ENCODE results near the gene PRR13. TPM values are rescaled to one million over a fixed set of nuclear protein-coding genes. Genes with fewer than 3 reads are reported as not detected.

Gene PRR13
- total and polyA plus RNA-seq, 2 donors (not counting 3 experiments of a cell fraction or from before 2014, with no cell fraction given) = 68.9 to 139 TPM

DNA sequence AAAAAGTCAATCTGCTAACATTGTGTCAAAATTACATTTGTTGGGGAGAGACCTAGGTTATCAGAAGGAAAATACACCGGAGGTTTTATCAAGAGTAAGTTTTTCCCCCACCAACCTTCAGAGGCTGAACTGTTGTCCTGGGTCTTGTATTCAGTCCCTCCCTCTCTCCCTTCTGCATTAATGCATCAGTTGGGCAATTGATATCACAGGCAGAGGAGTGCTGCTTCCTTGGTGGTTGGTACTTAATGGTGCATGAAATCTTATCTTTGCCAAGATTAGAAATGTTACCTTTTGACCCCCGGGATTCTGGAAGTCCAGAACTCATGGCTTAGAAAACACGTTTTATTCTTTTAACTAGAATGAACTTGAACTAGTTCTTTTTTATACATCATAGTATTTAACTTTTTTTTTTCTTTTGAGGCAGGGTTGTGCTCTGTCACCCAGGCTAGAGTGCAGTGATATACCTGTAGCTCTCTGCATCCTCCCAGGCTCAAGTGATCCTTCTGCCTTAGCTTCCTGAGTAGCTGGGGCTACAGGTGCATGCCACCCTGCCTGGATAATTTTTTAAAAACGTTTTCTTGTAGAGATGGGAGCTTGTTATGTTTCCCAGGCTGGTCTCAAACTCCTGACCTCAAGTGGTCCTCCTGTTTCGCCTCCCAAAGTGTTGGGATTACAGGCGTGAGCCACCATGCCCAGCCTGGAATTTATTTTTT, 15.3 kb downstream of the PRR13 start:
- POLR2A ChIA-PET = interaction anchor here (0.5 to 0.6 kb wide), 2 partner anchors 16 to 121 kb away, joined by 3 to 6 read pairs; no protein-coding TSS in a partner anchor
- dilution Hi-C loops (cut with MboI; ENCODE audit: extremely low pct_ligation_motif_present, low sequenced_read_pairs) = no loop called here
- no TSS peak for BruUV-seq (replicated peaks)
- CTCF ChIA-PET = no interaction called here
- Histone ChIP-seq H3K9me3 (replicated peaks; ENCODE audit: control insufficient read depth, insufficient read depth, low read length) (no peaks in the 10 kb centered on the region), H3K9me1 (replicated peaks; ENCODE audit: control insufficient read depth, extremely low read depth, insufficient read depth, low read length) (no peaks in the 10 kb centered on the region), H4K20me1 (replicated peaks; ENCODE audit: control insufficient read depth, extremely low read depth, insufficient read depth, low read length) (peaks cover 21% of the 10 kb centered on the region), H3K4me3 (replicated peaks in 1 of 3; ENCODE audit: insufficient read depth in 1 of 3, low read depth in 1 of 3, low read length in 3 of 3) (no peak overlapping the region), H3K27ac (ENCODE audit: insufficient read depth, low read depth, low read length) (no peak overlapping the region), H2AFZ (ENCODE audit: low read depth, low read length) (no peak overlapping the region), H3K27me3 (ENCODE audit: control insufficient read depth in 2 of 2, insufficient read depth in 2 of 2, low read length in 2 of 2) (no peaks in the 10 kb centered on the region), H3K4me2 (ENCODE audit: insufficient read depth, low read length) (no peak overlapping the region), H3K9ac (replicated peaks; ENCODE audit: extremely low read depth, insufficient read depth, low read length) (no peak overlapping the region), H3K4me1 (ENCODE audit: control insufficient read depth, extremely low read depth, insufficient read depth, low read length) (peaks cover 12% of the 10 kb centered on the region), H3K79me2 (ENCODE audit: control insufficient read depth, insufficient read depth, low read length) (peaks cover 92% of the 10 kb centered on the region), H3K36me3 (ENCODE audit: control insufficient read depth in 2 of 2, extremely low read depth in 1 of 2, insufficient read depth in 2 of 2, low read length in 2 of 2) (peaks cover 40 to 57% of the 10 kb centered on the region in 2 experiments)
- TF ChIP-seq CTCF (IDR thresholded peaks at IDR 0.05; ENCODE audit: extremely low read depth in 1 of 2, insufficient read depth in 1 of 2, low read depth in 1 of 2, low read length in 2 of 2) = no peak
- no peak for TF ChIP-seq MYC (IDR thresholded peaks at IDR 0.05; ENCODE audit: low read depth, low read length)
- TF ChIP-seq GATA2 (IDR thresholded peaks at IDR 0.05; ENCODE audit: insufficient read depth, insufficient read length, low read depth, low read length) = no peak
- no peak for TF ChIP-seq POLR2A (IDR thresholded peaks at IDR 0.05; ENCODE audit: low read depth, low read length)
- TF ChIP-seq, protein P1, sequence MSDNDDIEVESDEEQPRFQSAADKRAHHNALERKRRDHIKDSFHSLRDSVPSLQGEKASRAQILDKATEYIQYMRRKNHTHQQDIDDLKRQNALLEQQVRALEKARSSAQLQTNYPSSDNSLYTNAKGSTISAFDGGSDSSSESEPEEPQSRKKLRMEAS (IDR thresholded peaks at IDR 0.05; ENCODE audit: insufficient read depth, insufficient read length) = no peak
- no peak for TF ChIP-seq EZH2 (IDR thresholded peaks at IDR 0.05; ENCODE audit: borderline replicate concordance, low read depth, low read length, severe bottlenecking)
- no peak for FAIRE-seq
- intact Hi-C loops (cut with micrococcal nuclease) = no loop called here
- no peak for DNase-seq (ENCODE audit: low read depth, low spot score)
